Mesendoderm (in vitro differentiated cells): ENCODE data around the gene VIT.

Source experiments
- DNase-seq: peaks from one replicate; pipeline ENCODE4 v3.0.0; 2013
- H2AK5ac ChIP-seq: 2 replicates; pipeline ENCODE4 v1.6.1; 2013; ENCODE audit warnings: low read length, inconsistent platforms
- H2BK120ac ChIP-seq: 2 replicates; pipeline ENCODE4 v1.6.1; 2013; ENCODE audit warnings: low read depth, mild to moderate bottlenecking, low read length, moderate library complexity, mixed read lengths
- H2BK15ac ChIP-seq: replicated peaks from 2 replicates; pipeline ENCODE4 v1.6.1; 2013; ENCODE audit warnings: low read depth, mild to moderate bottlenecking, moderate library complexity
- H2BK5ac ChIP-seq: 2 replicates; pipeline ENCODE4 v1.6.1; 2013; ENCODE audit warnings: low read length, inconsistent platforms
- H3K18ac ChIP-seq: 2 replicates; pipeline ENCODE4 v1.6.1; 2013; ENCODE audit warnings: mild to moderate bottlenecking, low read length, mixed read lengths
- H3K23ac ChIP-seq: one replicate; pipeline ENCODE4 v1.6.1; 2013; ENCODE audit warnings: low read length
- H3K27ac ChIP-seq: 2 replicates; pipeline ENCODE4 v1.5.1; 2013; ENCODE audit warnings: low read depth, mild to moderate bottlenecking, inconsistent platforms, low read length, moderate library complexity
- H3K27me3 ChIP-seq: 2 replicates; pipeline ENCODE4 v1.6.1; 2013; ENCODE audit warnings: low read length, control low read depth, mild to moderate bottlenecking, inconsistent platforms; ENCODE audit not compliant: insufficient read depth, poor library complexity
- H3K36me3 ChIP-seq: 2 replicates; pipeline ENCODE4 v1.6.1; 2013; ENCODE audit warnings: low read length, inconsistent platforms; ENCODE audit not compliant: control insufficient read depth, insufficient read depth
- H3K4ac ChIP-seq: one replicate; pipeline ENCODE4 v1.6.1; 2013; ENCODE audit warnings: low read depth, mild to moderate bottlenecking, low read length, moderate library complexity
- H3K4me1 ChIP-seq: 2 replicates; pipeline ENCODE4 v1.6.1; 2013; ENCODE audit warnings: low read depth, low read length, inconsistent platforms; ENCODE audit not compliant: control insufficient read depth
- H3K4me2 ChIP-seq: 2 replicates; pipeline ENCODE4 v1.6.1; 2013; ENCODE audit warnings: low read length
- H3K4me3 ChIP-seq: 2 replicates; pipeline ENCODE4 v1.5.1; 2013; ENCODE audit warnings: mild to moderate bottlenecking, low read length
- H3K56ac ChIP-seq: one replicate; pipeline ENCODE4 v1.6.1; 2013; ENCODE audit warnings: low read length
- H3K79me1 ChIP-seq: 2 replicates; pipeline ENCODE4 v1.6.1; 2013; ENCODE audit warnings: low read length, inconsistent platforms
- H3K79me2 ChIP-seq: 2 replicates; pipeline ENCODE4 v1.6.1; 2013; ENCODE audit warnings: mild to moderate bottlenecking, low read length; ENCODE audit not compliant: control insufficient read depth, insufficient read depth
- H3K9ac ChIP-seq: 2 replicates; pipeline ENCODE4 v1.6.1; 2013; ENCODE audit warnings: low read length, inconsistent platforms
- H4K5ac ChIP-seq: one replicate; pipeline ENCODE4 v1.6.1; 2013; ENCODE audit warnings: low read length
- H4K8ac ChIP-seq: one replicate; pipeline ENCODE4 v1.6.1; 2013; ENCODE audit warnings: low read depth, mild to moderate bottlenecking, control low read depth, low read length, moderate library complexity
- WGBS: extraction: QIAGEN DNeasy Blood & Tissue Kit; methylation state at CpG from one replicate; pipeline ENCODE4 v1.1.7; 2013; ENCODE audit warnings: low lambda C conversion rate, missing lambda C conversion rate; ENCODE audit not compliant: insufficient coverage; ENCODE audit errors: extremely low coverage; 5-methylcytosine and 5-hydroxymethylcytosine counted together

The VIT gene

DNA sequence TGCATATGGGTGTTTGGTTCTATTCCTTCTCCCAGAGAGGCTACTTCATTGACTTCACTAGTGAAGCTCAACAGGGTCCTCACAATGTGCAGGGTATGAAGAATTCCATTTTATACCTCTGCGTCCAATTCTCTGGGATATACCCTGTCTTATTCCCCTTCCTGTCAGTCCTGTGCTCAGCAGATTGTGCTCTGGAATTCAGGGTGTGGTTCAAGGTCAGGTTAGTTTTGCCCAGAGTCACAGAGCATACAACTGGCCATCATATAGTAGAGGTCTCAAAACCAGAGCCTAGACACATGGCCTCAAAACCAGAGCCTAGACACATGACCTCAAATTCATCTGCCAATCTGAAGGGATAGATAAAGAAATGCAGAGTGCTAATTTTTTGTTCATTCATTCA is 38.8 kb upstream of the VIT start:
- H3K4me3 ChIP-seq, result no peak overlapping the region
- H4K5ac ChIP-seq, result no peak overlapping the region
- no CpG with 5 or more reads among the region's 1 CpG for WGBS
- H3K4ac ChIP-seq, result no peak overlapping the region
- H2BK15ac ChIP-seq, result no peak overlapping the region
- H2AK5ac ChIP-seq, result no peak overlapping the region
- no peaks in the 10 kb centered on the region for H3K79me2 ChIP-seq
- H3K36me3 ChIP-seq, result no peaks in the 10 kb centered on the region
- no peak overlapping the region for H3K56ac ChIP-seq
- no peak overlapping the region for H3K27ac ChIP-seq
- H2BK5ac ChIP-seq, result no peak overlapping the region
- H3K18ac ChIP-seq, result peak overlapping the region; percentile 4
- H4K8ac ChIP-seq, result no peak overlapping the region
- H3K9ac ChIP-seq, result no peak overlapping the region
- no peaks in the 10 kb centered on the region for H3K4me1 ChIP-seq
- H3K23ac ChIP-seq, result no peak overlapping the region
- no peak overlapping the region for H2BK120ac ChIP-seq
- H3K4me2 ChIP-seq, result no peak overlapping the region
- H3K27me3 ChIP-seq, result no peaks in the 10 kb centered on the region
- no peaks in the 10 kb centered on the region for H3K79me1 ChIP-seq
- no peak for DNase-seq

DNA sequence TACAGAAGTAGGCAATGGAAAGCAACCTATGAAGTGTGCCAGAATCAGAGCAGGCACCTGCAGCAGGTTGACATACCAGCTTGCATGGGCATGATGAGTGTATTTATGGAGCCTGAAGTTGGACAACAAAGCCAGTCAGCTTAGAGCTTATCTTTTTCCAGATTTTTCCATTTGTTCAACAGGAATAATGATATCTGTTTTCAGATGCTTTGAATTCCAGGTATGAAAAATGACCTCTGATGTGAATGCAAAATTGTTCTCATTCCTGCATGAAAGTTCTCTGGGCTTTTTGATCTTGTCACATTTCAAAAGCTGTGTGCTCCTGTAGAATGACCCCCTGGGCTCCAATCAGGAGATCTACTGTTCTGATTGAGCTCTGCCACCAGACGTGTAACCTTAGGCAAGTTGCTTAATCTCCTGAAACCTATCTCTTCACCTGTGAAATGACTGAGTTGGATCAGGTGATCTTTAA is 38.2 kb upstream of the VIT start:
- Histone ChIP-seq H3K56ac (no peak overlapping the region), H4K8ac (no peak overlapping the region), H3K9ac (no peak overlapping the region), H3K23ac (no peak overlapping the region), H3K79me1 (no peaks in the 10 kb centered on the region), H2AK5ac (no peak overlapping the region), H2BK5ac (no peak overlapping the region), H3K27ac (no peak overlapping the region), H3K79me2 (no peaks in the 10 kb centered on the region), H3K4me3 (no peak overlapping the region), H3K18ac (no peak overlapping the region), H3K4ac (no peak overlapping the region), H2BK120ac (no peak overlapping the region), H3K27me3 (no peaks in the 10 kb centered on the region), H3K36me3 (no peaks in the 10 kb centered on the region), H3K4me2 (no peak overlapping the region), H4K5ac (no peak overlapping the region), H2BK15ac (no peak overlapping the region), H3K4me1 (no peaks in the 10 kb centered on the region)
- no CpG with 5 or more reads among the region's 1 CpG for WGBS
- DNase-seq, result peak; percentile 63

DNA sequence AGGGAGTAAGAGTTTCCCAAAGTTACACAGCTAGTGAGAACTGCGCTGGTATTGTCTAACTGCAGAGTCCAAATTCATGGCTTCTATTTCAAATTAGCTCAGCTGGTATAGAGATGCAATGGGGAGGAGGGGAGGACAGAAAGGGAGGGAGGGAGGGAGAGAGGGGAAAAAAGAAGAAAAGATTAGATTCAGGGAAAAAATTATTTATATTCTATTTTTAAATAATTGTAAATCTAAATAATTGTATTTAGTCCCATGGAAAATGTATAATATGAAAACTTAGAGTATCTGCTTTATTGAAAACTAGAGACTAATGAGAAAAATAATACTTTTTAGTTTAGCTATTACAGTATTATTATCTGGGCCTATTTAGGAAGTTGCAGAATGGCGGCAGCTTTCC is 37.3 kb upstream of the VIT start:
- H3K36me3 ChIP-seq, result no peaks in the 10 kb centered on the region
- H3K4ac ChIP-seq, result no peak overlapping the region
- no peak overlapping the region for H2AK5ac ChIP-seq
- no peak overlapping the region for H3K56ac ChIP-seq
- H2BK120ac ChIP-seq, result no peak overlapping the region
- H2BK15ac ChIP-seq, result no peak overlapping the region
- no peak overlapping the region for H3K23ac ChIP-seq
- H3K18ac ChIP-seq, result no peak overlapping the region
- no peaks in the 10 kb centered on the region for H3K27me3 ChIP-seq
- H3K4me2 ChIP-seq, result no peak overlapping the region
- H3K79me1 ChIP-seq, result no peaks in the 10 kb centered on the region
- H2BK5ac ChIP-seq, result no peak overlapping the region
- no peaks in the 10 kb centered on the region for H3K79me2 ChIP-seq
- no peak overlapping the region for H3K27ac ChIP-seq
- H4K5ac ChIP-seq, result no peak overlapping the region
- H3K4me3 ChIP-seq, result no peak overlapping the region
- H4K8ac ChIP-seq, result no peak overlapping the region
- H3K4me1 ChIP-seq, result no peaks in the 10 kb centered on the region
- DNase-seq, result no peak
- no peak overlapping the region for H3K9ac ChIP-seq
- WGBS, result no CpG with 5 or more reads among the region's 2 CpGs

DNA sequence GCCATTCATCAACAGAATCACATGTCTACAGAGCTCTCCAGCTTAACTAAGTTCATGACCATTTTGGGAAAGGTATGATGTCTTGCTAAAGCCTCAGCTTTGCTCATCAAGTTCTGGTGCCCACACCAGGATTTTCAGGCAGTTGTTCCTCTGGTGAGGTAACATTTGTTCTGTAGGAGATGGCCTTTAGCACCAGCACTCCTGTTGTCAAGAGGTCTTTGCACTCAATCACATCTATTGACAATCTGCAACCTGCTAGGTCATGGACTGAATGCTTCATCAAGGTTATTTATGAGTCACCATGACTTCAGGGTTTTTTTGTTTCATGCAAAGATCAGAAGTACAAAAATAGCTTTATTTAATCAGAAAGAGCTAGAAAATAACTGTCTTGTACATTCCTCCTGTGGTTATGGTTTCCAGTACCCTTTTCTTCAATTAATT is 36.6 kb upstream of the VIT start:
- Histone ChIP-seq H2BK15ac (no peak overlapping the region), H4K5ac (no peak overlapping the region), H3K4me2 (no peak overlapping the region), H3K27me3 (no peaks in the 10 kb centered on the region), H3K9ac (no peak overlapping the region), H3K36me3 (no peaks in the 10 kb centered on the region), H4K8ac (no peak overlapping the region), H3K4ac (no peak overlapping the region), H3K23ac (no peak overlapping the region), H3K56ac (no peak overlapping the region), H2BK5ac (no peak overlapping the region), H3K79me1 (no peaks in the 10 kb centered on the region), H3K18ac (no peak overlapping the region), H2BK120ac (no peak overlapping the region), H3K4me3 (no peak overlapping the region), H3K79me2 (no peaks in the 10 kb centered on the region), H3K27ac (no peak overlapping the region), H3K4me1 (no peaks in the 10 kb centered on the region), H2AK5ac (no peak overlapping the region)
- DNase-seq, result no peak

DNA sequence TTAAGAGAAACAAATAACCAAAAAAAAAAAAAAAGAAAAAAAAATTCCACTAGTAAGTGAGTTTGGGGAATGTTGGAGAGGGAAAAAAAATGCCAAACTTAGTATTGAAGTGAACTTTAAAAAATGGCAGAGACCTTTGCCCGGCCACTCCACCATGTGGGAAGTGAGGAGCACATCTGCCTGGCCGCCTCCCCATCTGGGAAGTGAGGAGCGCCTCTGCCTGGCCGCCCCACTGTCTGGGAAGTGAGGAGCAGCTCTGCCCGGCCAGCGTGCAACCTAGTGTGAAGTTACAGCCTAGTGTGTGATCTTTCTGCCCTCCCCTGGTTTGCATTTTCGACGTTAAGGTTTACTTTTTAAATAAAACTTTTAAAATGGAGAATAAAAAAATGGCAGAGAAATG is 33.9 kb upstream of the VIT start:
- Histone ChIP-seq H3K27me3 (no peaks in the 10 kb centered on the region), H3K79me1 (no peaks in the 10 kb centered on the region), H4K8ac (no peak overlapping the region), H2BK5ac (no peak overlapping the region), H3K4ac (no peak overlapping the region), H2AK5ac (no peak overlapping the region), H3K23ac (no peak overlapping the region), H3K27ac (no peak overlapping the region), H3K56ac (no peak overlapping the region), H3K18ac (no peak overlapping the region), H3K9ac (no peak overlapping the region), H2BK15ac (no peak overlapping the region), H2BK120ac (no peak overlapping the region), H3K4me2 (no peak overlapping the region), H3K79me2 (no peaks in the 10 kb centered on the region), H3K4me1 (no peaks in the 10 kb centered on the region), H3K36me3 (no peaks in the 10 kb centered on the region), H4K5ac (no peak overlapping the region), H3K4me3 (no peak overlapping the region)
- WGBS, result no CpG with 5 or more reads among the region's 8 CpGs
- no peak for DNase-seq

DNA sequence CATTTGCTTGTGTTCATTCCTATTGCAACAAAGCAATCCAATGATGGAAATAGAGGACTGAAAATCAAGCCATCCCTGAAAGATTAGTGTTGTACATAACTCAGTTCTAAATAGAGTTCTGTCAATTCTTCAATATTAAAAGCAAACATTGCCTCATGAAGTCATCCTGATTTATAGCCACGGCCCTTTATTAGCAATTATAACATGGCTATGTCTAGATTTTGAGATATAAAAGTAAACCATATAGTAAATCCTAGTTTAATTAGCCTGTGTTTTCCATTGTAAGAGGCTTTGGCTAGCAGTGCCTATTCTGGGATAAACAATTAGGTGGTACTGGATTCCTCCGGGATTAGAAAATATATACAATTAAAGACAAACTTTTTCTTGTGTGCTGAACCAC is 33.2 kb upstream of the VIT start:
- Histone ChIP-seq H3K79me1 (no peaks in the 10 kb centered on the region), H3K56ac (no peak overlapping the region), H4K8ac (no peak overlapping the region), H3K4ac (no peak overlapping the region), H3K79me2 (no peaks in the 10 kb centered on the region), H3K4me2 (no peak overlapping the region), H3K4me1 (peaks cover 2% of the 10 kb centered on the region), H2BK5ac (no peak overlapping the region), H3K36me3 (no peaks in the 10 kb centered on the region), H3K4me3 (no peak overlapping the region), H3K23ac (no peak overlapping the region), H3K27me3 (no peaks in the 10 kb centered on the region), H3K9ac (no peak overlapping the region), H4K5ac (no peak overlapping the region), H3K27ac (no peak overlapping the region), H2BK120ac (no peak overlapping the region), H2AK5ac (no peak overlapping the region), H3K18ac (no peak overlapping the region), H2BK15ac (no peak overlapping the region)
- DNase-seq, result no peak
- WGBS, result no CpG with 5 or more reads among the region's 2 CpGs
